ENCODE results near the gene SYCE1.

DNA sequence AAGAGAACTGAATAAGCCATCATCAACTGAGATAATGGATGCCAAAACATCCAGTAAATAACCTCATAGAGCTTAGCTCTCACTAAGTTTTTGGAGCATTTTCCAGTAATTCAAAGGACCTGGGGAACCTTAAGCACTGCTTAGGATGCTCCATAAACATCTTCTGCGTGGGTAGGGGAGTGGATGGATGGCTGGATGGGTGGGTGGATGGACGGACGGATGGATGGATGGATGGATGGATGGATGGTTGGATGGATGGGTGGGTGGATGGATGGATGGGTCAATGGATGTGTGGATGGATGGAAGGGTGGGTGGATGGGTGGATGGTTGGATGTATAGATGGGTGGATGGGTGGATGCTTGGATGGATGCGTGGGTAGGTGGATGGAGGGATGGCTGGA is 29.2 kb downstream of the SYCE1 start:
- TF ChIP-seq, protein P1, sequence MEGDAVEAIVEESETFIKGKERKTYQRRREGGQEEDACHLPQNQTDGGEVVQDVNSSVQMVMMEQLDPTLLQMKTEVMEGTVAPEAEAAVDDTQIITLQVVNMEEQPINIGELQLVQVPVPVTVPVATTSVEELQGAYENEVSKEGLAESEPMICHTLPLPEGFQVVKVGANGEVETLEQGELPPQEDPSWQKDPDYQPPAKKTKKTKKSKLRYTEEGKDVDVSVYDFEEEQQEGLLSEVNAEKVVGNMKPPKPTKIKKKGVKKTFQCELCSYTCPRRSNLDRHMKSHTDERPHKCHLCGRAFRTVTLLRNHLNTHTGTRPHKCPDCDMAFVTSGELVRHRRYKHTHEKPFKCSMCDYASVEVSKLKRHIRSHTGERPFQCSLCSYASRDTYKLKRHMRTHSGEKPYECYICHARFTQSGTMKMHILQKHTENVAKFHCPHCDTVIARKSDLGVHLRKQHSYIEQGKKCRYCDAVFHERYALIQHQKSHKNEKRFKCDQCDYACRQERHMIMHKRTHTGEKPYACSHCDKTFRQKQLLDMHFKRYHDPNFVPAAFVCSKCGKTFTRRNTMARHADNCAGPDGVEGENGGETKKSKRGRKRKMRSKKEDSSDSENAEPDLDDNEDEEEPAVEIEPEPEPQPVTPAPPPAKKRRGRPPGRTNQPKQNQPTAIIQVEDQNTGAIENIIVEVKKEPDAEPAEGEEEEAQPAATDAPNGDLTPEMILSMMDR (IDR thresholded peaks at IDR 0.05): no peak
- no peak for TF ChIP-seq POLR2A (IDR thresholded peaks at IDR 0.05)
